OCI-LY3 (cell line): ENCODE data around the gene DDOST.

ENCODE experiments used
- H2AFZ ChIP-seq: fragments of 200-600, 300-600 bp; shearing (Covaris generic); 2 replicates; pipeline ENCODE4 v1.6.0; 2014; ENCODE audit warnings: antibody characterized with exemption, low read depth, low read length
- H3K27ac ChIP-seq: fragments of 200-600, 300-600 bp; sonication (generic); 2 replicates; pipeline ENCODE4 v1.5.1; 2014; ENCODE audit warnings: mild to moderate bottlenecking, low read length, moderate library complexity, mixed read lengths
- H3K27me3 ChIP-seq: fragments of 200-600, 300-600 bp; sonication (generic); 2 replicates; pipeline ENCODE4 v1.6.1; 2014; ENCODE audit warnings: low read depth, low read length, mixed read lengths
- H3K36me3 ChIP-seq: fragments of 200-600, 300-600 bp; sonication (generic); replicated peaks from 2 replicates; pipeline ENCODE3; 2014; ENCODE audit warnings: low read depth, low read length, mixed read lengths
- H3K4me1 ChIP-seq: fragments of 300-600, 200-600 bp; sonication (generic); 2 replicates; pipeline ENCODE4 v1.6.1; 2014; ENCODE audit warnings: low read length, mixed read lengths
- H3K4me2 ChIP-seq: fragments of 200-600, 300-600 bp; sonication (generic); 2 replicates; pipeline ENCODE4 v1.6.1; 2014; ENCODE audit warnings: low read length, mixed read lengths
- H3K4me3 ChIP-seq: fragments of 300-600, 200-600 bp; sonication (generic); 2 replicates; pipeline ENCODE4 v1.5.1; 2014; ENCODE audit warnings: antibody characterized with exemption, mild to moderate bottlenecking, low read length, moderate library complexity
- H3K79me2 ChIP-seq: fragments of 300-600, 200-600 bp; shearing (Covaris generic); 2 replicates; pipeline ENCODE4 v1.6.1; 2014; ENCODE audit warnings: mild to moderate bottlenecking, low read length, mixed read lengths
- H3K9ac ChIP-seq: fragments of 300-600, 200-600 bp; shearing (Covaris generic); 2 replicates; pipeline ENCODE4 v1.6.0; 2014; ENCODE audit warnings: mild to moderate bottlenecking, low read length, moderate library complexity
- H3K9me3 ChIP-seq: fragments of 200-600, 300-600 bp; shearing (Covaris generic); 2 replicates; pipeline ENCODE4 v1.6.1; 2014; ENCODE audit warnings: low read length, mixed read lengths; ENCODE audit not compliant: insufficient read depth
- H4K20me1 ChIP-seq: fragments of 200-600, 300-600 bp; sonication (generic); 2 replicates; pipeline ENCODE4 v1.6.1; 2016; ENCODE audit warnings: low read length, mixed read lengths; ENCODE audit not compliant: insufficient read depth
- EZH2phosphoT487 ChIP-seq: fragments of 200-600 bp; shearing (Covaris generic); IDR thresholded peaks from 2 replicates; pipeline ENCODE4 v1.6.1; 2018; ENCODE audit warnings: antibody characterized with exemption, mixed run types, low read depth
- TF ChIP-seq, protein P1 (sequence below): fragments of 200-600, 300-600 bp; sonication (generic); IDR thresholded peaks from 2 replicates; pipeline ENCODE4 v1.5.1; 2014; ENCODE audit warnings: antibody characterized with exemption, low read length, low read depth

DDOST gene

DNA sequence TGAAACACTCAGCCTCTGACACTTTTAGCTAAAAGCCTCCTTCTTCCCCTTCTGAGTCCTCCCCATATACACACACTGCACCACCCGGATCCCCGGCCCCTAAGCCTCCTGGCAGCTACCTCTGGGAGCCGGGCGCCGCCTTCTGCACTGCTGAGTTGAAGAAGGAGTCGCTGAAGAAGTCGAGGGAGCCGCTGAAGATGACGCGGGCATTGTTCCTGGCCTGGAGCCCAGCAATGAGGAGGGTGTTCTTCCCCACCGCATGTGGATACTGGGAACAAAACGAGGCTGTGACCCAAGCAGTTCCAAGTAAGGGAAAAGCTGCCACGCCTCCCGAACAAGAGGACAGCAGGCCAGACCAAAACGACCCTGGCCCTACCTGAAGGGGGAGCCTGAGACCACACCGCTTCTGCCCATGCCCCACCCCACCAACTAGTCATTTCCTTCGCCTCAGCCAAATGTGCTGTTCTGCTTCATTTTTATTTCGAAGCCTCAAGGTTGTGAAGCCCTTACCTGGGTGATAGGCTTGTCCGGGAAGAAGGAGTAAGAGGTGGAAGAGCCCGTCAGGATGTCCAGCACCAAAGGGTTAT is 7.0 kb downstream of the DDOST start:
- no peaks in the 10 kb centered on the region for H4K20me1 ChIP-seq
- peaks cover 44% of the 10 kb centered on the region for H3K36me3 ChIP-seq
- no peaks in the 10 kb centered on the region for H3K9me3 ChIP-seq
- H3K4me1 ChIP-seq, result no peaks in the 10 kb centered on the region
- peaks cover 25% of the 10 kb centered on the region for H3K79me2 ChIP-seq
- H3K4me3 ChIP-seq, result no peak overlapping the region
- H3K4me2 ChIP-seq, result no peak overlapping the region
- no peak for TF ChIP-seq EZH2phosphoT487
- TF ChIP-seq, protein P1, sequence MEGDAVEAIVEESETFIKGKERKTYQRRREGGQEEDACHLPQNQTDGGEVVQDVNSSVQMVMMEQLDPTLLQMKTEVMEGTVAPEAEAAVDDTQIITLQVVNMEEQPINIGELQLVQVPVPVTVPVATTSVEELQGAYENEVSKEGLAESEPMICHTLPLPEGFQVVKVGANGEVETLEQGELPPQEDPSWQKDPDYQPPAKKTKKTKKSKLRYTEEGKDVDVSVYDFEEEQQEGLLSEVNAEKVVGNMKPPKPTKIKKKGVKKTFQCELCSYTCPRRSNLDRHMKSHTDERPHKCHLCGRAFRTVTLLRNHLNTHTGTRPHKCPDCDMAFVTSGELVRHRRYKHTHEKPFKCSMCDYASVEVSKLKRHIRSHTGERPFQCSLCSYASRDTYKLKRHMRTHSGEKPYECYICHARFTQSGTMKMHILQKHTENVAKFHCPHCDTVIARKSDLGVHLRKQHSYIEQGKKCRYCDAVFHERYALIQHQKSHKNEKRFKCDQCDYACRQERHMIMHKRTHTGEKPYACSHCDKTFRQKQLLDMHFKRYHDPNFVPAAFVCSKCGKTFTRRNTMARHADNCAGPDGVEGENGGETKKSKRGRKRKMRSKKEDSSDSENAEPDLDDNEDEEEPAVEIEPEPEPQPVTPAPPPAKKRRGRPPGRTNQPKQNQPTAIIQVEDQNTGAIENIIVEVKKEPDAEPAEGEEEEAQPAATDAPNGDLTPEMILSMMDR, result no peak
- H3K9ac ChIP-seq, result no peak overlapping the region
- no peak overlapping the region for H3K27ac ChIP-seq
- no peaks in the 10 kb centered on the region for H3K27me3 ChIP-seq
- no peak overlapping the region for H2AFZ ChIP-seq

DNA sequence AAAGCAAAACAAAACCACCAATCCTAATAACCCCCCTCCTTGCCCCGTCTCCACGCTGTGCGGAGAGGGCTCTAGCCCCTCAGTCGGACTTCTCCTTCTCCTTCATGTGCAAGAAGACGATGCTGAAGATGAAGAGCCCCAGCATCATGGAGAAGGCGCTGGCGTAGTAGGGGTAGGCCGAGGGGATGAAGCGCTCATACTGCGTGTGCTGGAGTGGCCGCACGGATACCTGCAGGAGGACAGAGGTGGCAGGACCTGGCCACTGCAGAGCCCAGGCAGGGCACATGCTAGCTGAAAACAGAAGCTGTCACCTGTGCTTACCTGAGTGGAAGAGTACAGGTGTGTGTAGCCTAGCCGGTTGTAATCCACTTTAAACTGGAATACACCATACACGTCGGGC is 8.9 kb downstream of the DDOST start:
- no peak overlapping the region for H3K27ac ChIP-seq
- no peak overlapping the region for H3K9ac ChIP-seq
- no peaks in the 10 kb centered on the region for H3K4me1 ChIP-seq
- peaks cover 35% of the 10 kb centered on the region for H3K36me3 ChIP-seq
- TF ChIP-seq EZH2phosphoT487, result no peak
- TF ChIP-seq, protein P1, result no peak
- H3K9me3 ChIP-seq, result no peaks in the 10 kb centered on the region
- H3K79me2 ChIP-seq, result peaks cover 6% of the 10 kb centered on the region
- no peaks in the 10 kb centered on the region for H3K27me3 ChIP-seq
- H3K4me2 ChIP-seq, result no peak overlapping the region
- no peak overlapping the region for H2AFZ ChIP-seq
- H4K20me1 ChIP-seq, result no peaks in the 10 kb centered on the region
- H3K4me3 ChIP-seq, result no peak overlapping the region

DNA sequence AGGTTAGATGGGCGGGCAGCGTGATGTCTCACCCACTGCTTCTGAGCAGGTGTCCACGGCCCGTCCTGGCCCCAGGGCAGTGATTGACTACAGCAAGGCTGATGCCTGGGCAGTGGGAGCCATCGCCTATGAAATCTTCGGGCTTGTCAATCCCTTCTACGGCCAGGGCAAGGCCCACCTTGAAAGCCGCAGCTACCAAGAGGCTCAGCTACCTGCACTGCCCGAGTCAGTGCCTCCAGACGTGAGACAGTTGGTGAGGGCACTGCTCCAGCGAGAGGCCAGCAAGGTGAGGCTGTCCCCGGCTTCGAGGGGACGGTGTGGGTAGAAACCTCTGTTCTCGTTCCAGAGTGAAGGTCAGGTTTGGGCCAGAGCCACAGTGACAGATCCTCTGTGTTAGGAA is 12.2 kb downstream of the DDOST start:
- Histone ChIP-seq H3K9me3 (no peaks in the 10 kb centered on the region), H3K79me2 (no peaks in the 10 kb centered on the region), H2AFZ (no peak overlapping the region), H3K4me2 (no peak overlapping the region), H3K4me1 (no peaks in the 10 kb centered on the region), H3K9ac (no peak overlapping the region), H3K4me3 (no peak overlapping the region), H3K36me3 (peaks cover 20% of the 10 kb centered on the region), H3K27ac (no peak overlapping the region), H4K20me1 (no peaks in the 10 kb centered on the region), H3K27me3 (no peaks in the 10 kb centered on the region)
- no peak for TF ChIP-seq EZH2phosphoT487
- TF ChIP-seq, protein P1, result no peak

DNA sequence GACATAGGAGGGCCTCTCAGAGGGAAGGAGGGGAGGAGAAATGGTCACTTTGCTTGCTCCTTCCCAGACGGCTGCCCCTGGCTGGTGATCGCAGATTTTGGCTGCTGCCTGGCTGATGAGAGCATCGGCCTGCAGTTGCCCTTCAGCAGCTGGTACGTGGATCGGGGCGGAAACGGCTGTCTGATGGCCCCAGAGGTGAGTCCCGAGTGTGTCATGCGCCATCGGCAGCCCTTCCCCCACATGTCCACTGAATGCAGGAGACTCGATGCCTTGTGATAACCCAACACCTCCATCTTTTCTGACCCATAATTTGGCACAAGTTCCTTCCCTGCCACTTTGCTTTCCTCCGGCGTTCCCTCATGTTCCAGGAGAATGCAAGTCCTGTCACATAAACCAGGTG is 12.7 kb downstream of the DDOST start:
- H3K9ac ChIP-seq, result no peak overlapping the region
- no peaks in the 10 kb centered on the region for H3K79me2 ChIP-seq
- H3K36me3 ChIP-seq, result peaks cover 20% of the 10 kb centered on the region
- H3K27me3 ChIP-seq, result no peaks in the 10 kb centered on the region
- H3K4me3 ChIP-seq, result no peak overlapping the region
- H3K27ac ChIP-seq, result no peak overlapping the region
- no peak for TF ChIP-seq EZH2phosphoT487
- TF ChIP-seq, protein P1, result no peak
- no peak overlapping the region for H2AFZ ChIP-seq
- H3K9me3 ChIP-seq, result no peaks in the 10 kb centered on the region
- H3K4me1 ChIP-seq, result no peaks in the 10 kb centered on the region
- H4K20me1 ChIP-seq, result no peaks in the 10 kb centered on the region
- no peak overlapping the region for H3K4me2 ChIP-seq
